Amygdala (tissue), 56 donors: ENCODE data around the gene SLC24A3.

ENCODE experiments used
- DNase-seq, 56 donors: peaks; one replicate each; lab custom pipeline; 2025; lab: John Stamatoyannopoulos, UW

SLC24A3 gene

DNA sequence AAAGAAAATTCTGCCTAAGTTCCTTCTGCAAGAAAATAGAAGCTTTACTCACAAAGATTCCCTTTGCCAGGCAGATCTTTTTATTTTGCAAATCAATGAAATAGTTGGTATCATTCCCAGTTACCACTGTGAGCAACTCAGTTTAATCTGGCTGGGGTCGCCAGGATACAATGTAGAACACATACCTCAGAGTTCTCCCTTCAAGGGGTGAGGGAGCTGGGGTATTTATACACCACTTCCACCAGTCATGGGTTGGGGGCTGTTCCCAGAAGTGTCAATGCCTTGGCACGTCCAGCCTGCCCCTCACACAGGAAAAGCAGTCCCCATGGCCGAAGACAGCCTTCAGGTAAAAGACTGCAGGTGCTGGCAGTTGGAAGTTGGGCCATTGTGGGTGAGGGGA lies 86.2 kb downstream of the SLC24A3 start:
- DNase-seq, result no peak

DNA sequence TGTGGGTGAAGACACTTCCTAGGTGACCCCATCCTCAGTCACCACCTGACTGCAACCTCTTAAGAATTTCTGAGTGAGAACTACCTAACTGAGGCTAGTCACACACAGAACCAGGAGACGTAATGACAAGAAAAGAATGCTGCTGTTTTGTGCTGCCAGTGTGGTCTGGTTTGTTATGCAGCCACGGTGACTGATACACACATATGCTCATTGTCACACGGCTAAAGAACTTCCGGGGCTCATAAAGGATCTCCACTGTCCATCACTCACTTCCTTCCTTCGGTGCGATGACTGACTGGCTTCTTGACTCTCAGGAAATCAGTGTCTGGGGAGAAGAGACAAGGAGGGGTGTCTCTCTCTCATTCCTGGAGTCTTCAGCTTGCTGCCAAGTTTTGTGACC lies 88.0 kb downstream of the SLC24A3 start:
- no peak for DNase-seq

DNA sequence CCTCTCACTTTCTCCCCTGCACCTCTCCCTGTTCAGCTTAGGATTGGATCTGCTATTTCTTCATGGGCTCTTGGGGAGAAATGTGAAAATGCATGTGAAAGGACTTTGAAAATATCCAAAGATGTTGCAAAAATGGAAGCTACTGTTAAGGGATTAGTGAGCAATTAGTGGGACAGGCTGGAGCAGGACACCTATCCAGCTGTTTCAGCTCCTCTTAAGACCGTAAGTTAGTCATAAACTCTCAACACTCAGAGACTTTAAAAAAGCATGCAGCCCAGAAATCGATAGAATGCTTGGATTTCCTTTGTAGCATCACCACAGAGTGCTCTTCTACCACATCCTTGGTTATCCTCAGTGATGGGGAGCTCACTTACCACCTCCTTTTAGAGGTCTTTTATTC lies 88.7 kb downstream of the SLC24A3 start:
- DNase-seq, result no peak

DNA sequence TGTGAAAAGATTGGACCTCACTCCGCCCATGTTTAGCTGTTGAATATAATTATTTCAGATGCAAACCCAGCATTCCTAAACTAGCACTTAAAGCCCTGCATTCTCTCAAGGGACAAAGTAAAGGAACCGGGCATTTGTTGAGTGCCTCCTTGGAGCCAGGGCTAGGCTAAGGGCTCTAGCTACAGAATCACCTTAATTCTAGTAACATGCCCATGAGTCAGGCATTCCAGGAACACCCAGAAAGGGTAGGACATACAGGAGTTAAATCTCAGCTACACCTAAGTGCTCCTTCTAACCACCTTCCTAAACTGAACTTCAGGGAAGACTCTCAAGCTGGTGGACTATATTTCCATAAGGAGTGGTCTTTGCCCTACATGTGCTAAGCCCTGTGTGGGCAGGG lies 89.4 kb downstream of the SLC24A3 start:
- DNase-seq, result no peak

DNA sequence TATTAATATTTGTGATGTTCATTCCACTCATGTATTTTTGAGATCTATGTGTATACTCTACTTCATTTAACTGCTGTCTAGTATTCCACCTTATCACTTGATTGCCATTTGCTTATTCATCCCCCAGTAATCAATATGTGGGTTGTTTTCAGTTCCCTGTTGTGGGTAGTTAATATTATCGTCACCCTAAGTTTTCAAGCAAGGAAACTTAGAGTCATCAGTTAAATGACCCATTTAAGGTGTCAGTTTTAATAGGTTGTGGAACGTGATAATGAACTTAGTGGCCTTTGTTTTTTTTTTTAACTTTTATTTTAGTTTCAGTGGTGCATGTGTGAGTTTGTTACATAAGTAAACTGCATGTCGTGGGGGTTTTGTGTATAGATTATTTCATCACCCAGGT lies 90.3 kb downstream of the SLC24A3 start:
- no peak for DNase-seq

DNA sequence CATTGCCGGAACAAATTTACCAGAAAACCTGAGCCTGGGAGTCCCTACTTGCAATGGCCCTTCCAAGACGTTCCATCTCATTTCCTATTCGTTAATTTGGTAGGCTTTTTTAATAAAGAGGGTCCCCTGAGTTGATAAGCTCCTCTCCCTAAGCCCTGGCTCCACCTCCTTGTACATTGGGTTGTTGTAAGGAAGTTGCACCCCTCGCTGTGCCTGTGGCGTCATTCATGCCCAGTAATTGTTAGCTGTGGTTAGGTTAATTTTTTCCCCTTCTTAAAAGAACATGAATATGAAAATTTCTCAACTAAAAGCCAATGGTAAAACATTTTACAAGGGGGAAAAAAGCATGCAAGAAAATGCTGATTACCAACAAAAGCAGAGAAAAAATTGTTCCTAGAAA lies 91.9 kb downstream of the SLC24A3 start:
- no peak for DNase-seq

DNA sequence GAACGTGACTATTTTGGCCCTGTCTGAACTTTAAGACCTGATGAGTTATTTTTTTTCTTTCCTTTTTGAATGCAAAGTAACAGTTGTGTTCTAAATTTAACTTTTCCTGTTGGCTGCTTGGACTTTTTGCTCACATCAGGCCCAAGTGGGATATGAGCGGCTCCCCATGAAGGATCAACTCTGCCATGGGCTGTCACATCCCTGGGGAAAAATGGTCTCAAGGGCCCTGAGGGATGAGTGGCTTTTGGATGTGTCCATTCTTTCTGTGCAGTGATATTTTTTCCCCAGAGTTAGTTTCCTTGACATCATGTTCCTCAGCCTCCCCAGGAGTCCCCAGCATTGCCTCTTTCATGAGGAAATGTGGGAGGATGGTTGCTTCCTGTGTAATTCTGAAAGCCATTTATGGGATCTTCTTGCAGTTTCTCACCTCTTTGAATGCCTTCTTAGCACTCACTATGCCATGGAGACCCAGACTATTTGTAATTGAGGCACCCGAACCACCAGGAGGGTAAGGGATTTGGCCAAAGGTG lies 92.5 kb downstream of the SLC24A3 start:
- no peak for DNase-seq

DNA sequence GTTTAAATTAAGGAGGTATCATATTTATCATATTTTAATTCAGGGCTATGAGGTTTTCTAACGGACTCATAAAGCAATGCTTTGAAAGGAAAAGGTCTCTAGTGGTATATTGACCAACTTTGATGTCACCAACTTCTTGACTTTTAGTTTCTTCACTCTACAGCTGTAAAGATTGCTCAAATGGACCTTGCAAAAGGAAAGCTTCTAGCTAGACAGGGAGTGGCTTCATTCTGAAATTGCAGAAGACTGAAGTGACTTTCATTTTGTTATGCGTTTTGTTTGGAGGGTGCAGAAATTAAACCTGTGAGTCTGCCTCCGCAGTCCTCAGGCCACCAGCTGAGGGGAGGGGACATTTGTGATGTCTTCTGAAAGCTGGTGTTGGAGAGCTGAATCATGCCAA lies 95.7 kb downstream of the SLC24A3 start:
- DNase-seq, result no peak

DNA sequence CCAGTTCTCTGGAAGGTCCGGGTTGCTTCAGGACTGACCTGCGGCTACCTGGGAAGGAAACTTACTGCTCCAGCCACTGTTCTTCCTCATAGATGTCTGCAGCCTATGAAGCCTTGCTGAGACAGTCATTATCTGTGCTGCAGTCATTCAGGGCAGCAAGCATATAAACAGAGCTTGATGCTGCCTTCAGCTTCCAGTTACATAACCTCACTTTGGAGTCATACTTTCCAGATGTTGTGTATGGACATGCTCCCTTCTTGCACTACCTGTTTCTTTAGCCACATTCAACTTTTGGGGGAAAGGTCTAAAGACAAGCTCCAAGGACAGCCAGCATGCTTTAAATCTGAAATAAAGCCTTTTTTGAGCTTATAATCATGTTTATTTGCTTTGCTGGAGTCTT lies 98.1 kb downstream of the SLC24A3 start:
- no peak for DNase-seq

DNA sequence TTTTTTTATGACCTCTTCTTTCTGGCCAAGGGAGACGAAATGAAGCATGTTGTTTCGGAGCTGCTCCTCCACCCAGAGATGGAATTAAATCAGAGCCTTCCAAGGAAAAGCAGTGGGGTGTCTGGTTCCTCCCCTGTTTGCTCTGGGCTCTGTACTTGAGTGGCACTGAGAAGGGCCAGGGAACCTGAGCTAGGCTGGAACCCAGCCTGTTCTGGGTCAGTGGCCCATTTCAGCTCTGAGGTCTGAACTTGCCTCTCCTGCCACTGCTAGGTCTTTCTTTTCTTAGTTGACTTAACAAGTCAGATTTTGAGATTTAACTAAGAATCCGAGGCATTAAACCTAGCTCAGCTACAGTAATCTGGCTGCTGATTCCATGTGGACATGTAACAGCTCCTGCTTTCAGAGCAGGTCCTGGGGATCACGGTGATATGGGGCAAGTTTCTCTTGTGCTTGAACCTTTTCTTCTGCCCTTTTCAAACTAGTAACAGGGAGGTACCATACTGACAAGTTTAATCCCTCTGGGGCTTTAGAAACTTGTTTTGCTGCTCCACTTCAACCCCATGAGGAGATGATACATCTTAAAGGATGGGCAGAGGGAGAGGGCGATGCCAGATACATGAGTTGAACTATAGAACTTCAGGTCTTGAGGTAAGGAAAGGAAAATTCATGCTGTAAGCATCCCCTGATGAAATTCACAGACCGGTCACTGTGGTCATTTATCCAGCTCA lies 101.1 kb downstream of the SLC24A3 start:
- DNase-seq, result no peak

DNA sequence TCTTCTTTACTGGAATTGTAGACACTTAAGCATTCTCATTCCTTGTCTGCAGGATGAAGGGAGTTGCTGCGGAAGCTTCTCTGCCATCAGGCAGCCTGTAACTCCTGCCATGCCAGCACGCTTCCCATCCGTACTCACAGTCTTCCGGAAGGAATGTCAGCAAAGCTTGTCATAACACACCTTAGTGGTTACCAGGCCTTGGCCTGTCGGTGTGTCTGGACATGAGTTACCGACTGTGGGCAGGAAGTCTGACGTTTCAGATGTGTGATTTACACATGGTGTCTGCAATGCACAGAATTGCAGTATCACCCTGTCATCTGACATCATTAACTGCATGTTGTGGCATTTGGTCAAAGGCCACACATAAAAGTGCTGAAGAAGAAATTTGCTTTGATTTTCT lies 102.2 kb downstream of the SLC24A3 start:
- no peak for DNase-seq

DNA sequence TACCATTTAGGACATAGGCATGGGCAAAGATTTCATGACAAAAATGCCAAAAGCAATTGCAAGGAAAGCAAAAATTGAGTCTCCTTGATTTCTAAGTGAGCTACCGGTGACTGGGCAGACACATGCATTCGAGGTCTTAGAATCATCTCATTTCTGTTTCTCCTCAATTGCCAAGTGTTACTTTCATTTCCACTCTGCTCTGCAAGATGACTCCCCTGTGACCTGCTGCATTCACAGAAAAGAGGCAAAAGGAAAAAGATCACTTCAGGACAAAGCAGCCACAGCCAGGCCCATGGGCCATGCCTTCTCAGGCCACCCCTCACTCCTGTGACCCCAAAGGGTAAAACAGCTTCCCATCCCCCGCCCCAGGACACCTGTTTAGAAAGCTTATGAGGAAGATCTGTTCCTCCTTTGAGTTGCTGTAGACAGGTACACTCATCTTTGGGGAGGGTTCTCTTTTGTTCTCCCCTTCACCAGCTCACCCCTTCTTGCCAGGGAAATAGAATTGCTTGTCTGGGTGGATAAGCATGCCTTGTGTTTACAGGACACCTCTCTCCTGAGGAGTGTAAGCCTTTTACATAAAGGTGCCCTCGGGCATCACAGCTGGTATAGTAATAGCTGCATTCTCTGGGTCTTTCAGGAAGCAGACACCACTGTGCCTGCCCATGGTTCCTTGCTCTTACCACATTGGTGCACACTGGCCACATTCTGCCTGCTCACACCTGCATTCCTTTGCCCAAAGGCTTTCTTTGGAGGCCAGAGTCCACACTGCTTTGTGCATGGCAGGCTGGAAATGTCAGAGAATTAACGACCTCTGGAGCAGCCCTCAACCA lies 105.0 kb downstream of the SLC24A3 start:
- no peak for DNase-seq

DNA sequence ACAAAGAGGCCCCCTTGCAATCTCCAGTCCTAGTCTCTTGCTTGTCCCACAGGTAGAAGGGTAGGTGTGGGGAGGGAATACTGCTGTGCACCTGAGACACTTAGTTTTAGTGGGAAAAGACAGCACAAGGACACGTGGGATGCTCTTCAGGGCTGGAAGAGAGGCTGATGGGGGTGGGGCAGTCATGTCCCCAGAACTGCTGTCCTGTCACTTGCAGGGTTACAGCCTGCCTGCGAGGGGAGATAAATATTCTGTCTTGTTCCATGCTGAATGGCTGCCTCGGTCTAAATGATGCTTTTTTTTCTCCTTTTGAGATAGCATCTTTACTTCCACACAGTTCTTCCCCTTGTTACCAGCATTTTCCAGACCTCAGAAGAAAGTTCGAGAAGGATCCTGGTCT lies 106.2 kb downstream of the SLC24A3 start:
- DNase-seq, result no peak

DNA sequence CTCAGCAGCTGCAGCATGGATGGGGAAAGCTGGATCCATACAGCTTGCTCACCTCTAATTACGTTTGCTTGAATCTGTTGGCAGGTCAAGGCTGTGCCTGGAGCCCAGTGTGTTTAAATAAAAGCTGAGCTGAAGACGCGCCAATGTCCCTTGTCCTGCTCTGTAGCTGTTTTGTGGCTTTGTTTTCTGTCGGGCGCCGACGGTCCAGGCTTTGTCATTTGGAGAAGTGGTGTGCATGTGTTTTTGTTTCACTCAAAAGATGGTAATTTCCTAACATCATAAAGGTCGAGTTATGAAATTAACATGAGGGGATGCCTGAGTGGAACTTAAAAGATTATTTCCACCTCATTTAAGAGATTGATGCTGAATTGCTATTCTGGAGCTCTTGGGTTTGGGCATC lies 107.6 kb downstream of the SLC24A3 start:
- no peak for DNase-seq

DNA sequence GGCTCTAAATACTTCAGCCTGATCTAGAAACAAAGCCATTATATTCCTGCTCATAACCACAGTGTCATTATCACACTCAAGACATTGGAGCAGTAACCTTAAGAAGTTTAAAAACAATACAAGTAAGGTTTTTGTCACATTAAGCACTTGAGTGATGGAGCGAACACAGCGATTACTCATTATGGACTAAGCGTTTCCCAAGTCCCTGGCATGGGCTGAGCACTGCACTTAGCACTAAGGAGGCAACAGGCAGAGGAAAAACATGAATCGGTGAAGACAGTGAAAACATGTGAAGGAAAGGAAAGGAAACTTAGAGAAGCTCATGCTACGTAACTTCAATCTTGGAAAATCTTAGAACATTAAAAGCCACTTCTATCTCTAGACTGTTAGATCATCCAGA lies 108.7 kb downstream of the SLC24A3 start:
- no peak for DNase-seq

DNA sequence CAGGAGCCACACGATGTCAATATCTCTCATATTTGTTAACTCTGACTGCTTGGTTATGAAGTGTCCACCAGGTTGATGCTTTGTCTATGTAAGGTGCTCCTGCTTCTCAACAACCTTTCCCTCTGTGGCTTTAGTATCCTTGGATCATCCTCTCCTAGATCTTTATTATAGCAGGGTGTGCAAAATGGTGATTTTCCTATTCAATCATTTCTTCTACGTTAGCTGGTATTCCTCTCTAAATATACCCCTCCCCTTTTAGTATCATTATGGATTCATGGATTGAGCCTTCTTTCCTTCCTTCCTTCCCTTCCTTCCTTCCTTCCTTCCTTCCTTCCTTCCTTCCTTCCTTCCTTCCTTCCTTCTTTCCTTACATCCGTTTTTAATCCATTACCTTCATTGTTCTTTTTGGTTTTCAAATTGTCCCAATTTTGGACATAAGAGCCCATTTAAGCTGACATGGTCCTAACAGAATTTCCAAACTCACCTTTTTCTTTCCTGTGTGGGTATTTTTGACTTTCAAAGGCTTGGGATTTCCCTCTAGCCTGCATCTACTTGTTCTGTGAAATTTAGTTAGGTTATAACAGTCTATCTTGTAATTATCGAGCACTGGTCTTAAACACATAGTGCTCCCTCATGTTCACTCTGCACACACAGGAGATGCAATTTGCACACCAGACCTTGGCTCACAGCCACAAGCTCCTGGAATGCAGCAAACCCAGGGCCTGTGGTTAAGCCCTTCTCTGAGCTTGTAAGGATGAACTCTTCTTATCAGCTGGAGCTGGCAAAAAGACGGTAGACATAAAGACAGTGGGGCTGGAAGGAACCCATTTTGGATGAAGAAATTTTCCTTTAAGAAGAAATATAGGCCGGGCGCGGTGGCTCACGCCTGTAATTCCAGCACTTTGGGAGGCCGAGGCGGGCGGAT lies 109.9 kb downstream of the SLC24A3 start:
- DNase-seq, result no peak

DNA sequence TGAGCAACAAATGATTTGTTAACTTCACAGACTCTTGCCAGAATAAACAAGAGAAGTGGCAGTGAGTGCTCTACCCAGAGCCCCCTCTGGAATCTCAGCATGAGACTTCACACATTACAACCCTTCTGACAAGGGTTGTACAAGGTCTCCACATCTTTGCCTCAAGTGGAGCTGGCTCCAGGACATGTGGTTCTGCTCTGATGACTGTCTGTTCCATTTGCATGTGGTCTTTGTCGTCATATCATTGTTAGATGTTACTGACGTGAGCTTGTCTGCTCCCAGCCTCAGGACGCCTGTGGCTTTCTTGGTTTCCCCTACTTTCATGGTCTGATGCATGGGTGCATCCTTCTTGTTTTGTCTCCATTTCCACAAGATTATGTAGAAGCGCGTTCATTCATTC lies 115.0 kb downstream of the SLC24A3 start:
- no peak for DNase-seq

DNA sequence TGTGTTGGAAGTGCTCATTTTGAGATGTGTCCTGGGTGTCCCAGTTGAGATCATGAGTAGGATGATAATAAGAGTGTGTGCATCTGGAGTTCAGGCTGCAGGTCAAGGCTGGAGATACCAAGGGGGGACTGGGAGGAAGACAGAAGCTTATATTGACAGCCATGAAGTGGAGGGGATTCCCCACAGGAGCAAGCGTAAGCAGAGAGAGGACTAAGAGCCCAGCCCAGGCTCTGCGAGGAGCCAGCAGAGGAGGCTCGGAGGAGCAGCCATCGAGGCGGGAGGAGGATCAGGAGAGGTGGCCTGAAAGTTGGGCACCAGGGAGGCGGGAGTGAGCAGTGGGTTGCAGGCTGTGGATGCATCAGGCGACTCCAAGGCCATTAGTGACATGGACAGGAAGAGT lies 116.2 kb downstream of the SLC24A3 start:
- DNase-seq, result no peak

DNA sequence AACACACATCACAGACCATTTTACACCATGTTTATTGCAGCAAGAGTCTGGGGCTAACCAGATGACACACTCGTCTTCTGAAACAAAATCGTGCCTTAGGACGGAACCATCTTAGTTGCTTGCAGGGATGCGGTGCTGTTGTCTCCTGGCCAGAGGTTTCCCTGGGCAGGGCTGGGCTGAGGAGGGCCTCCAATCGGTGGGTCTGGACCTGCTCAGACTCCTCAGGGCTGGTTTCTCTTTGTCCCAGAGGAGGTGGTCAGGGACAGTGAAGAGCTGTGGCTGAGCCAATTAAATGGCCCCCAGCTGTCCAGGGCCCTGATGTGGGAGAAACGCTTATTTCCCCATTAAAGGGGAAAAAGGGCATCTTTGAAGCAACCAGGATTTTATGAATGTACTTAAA lies 117.6 kb downstream of the SLC24A3 start:
- DNase-seq, result no peak

DNA sequence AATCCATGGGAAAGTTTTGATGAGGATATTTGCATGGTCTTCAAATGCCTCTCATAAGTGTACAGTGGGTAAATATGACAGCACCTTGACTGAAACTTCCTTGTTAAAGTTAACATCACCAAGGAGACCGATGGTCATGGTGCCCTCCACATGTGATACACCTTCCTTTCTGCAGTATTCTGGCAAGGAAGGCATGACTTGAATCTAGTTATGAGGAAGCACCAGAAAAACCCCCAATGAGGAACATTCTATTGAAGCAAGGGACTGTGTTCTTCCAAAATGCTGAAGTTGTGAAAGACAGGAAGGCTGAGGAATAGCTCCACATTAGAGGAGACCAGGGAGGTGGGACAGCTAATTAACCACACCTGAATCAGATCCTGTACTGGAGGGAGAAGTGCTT lies 118.3 kb downstream of the SLC24A3 start:
- DNase-seq, result no peak

DNA sequence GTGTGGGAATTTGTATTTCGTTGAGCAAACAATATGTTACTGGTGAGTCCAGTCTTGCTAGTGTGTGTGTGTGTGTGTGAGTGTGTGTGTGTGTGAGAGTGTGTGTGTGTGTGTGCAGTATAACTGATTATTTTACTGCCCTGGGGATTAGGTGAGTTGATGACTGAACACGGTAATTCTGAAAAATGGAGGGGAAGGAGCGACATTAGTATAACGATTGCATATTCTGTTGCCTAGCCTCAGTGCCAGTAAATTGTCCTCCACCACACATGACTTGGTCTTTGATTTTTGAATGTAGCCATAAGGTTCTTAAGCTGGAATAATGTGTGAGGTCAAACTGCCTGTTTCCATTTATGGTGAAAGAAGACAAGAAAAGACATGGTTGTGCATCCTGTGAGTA lies 121.1 kb downstream of the SLC24A3 start:
- no peak for DNase-seq
